CD14-positive monocyte (primary cell): ENCODE measurements around the gene NDUFAF4. TPM values are rescaled to one million over a fixed set of nuclear protein-coding genes. Genes with fewer than 3 reads are reported as not detected.

Experiments
- DNase-seq, 3 donors: peaks; one replicate each; pipeline ENCODE4 v3.0.0-alpha.2; 2011 to 2022
- H2AFZ ChIP-seq: 2 replicates; pipeline ENCODE4 v1.6.0; 2012; ENCODE audit warnings: mild to moderate bottlenecking, low read depth, low read length, inconsistent platforms; ENCODE audit not compliant: insufficient read depth, poor library complexity, severe bottlenecking
- H3K27ac ChIP-seq, 2 donors: 1 replicate in 1 of 2; 2 replicates in 1 of 2; pipeline ENCODE4 v1.5.1; 2012 to 2013; ENCODE audit warnings: low read length in 2 of 2, control low read depth in 1 of 2, inconsistent platforms in 1 of 2, low read depth in 1 of 2, mild to moderate bottlenecking in 1 of 2
- H3K27me3 ChIP-seq, 2 donors: one replicate each; pipeline versions ENCODE4 v1.6.0 to v1.6.1; 2011 to 2013; ENCODE audit warnings: low read length in 2 of 2; ENCODE audit not compliant: control insufficient read depth in 2 of 2, insufficient read depth in 2 of 2
- H3K36me3 ChIP-seq, 2 donors: replicated peaks in 1 of 2; 1 replicate in 1 of 2; 2 replicates in 1 of 2; pipeline versions ENCODE4 v1.5.1 to v1.6.1; 2012 to 2013; ENCODE audit warnings: low read length in 2 of 2, control low read depth in 1 of 2, inconsistent platforms in 1 of 2, mild to moderate bottlenecking in 1 of 2; ENCODE audit not compliant: insufficient read depth in 2 of 2, control insufficient read depth in 1 of 2
- H3K4me1 ChIP-seq, 2 donors: 1 replicate in 1 of 2; 2 replicates in 1 of 2; pipeline versions ENCODE4 v1.5.1 to v1.6.1; 2012 to 2013; ENCODE audit warnings: low read length in 2 of 2, control low read depth in 1 of 2, inconsistent platforms in 1 of 2, mild to moderate bottlenecking in 1 of 2, moderate library complexity in 1 of 2; ENCODE audit not compliant: insufficient read depth in 2 of 2, control insufficient read depth in 1 of 2
- H3K4me2 ChIP-seq: replicated peaks from 2 replicates; pipeline ENCODE3; 2012; ENCODE audit warnings: low read length, moderate library complexity, mild to moderate bottlenecking; ENCODE audit not compliant: poor library complexity, severe bottlenecking; ENCODE audit errors: extremely low read depth
- H3K4me3 ChIP-seq, 3 experiments: fragments of 200-600 bp in 1 of 3; sonication (generic) in 1 of 3; replicated peaks in 1 of 3; 1 replicate in 2 of 3; 2 replicates in 1 of 3; pipeline ENCODE4 v1.5.1; 2011 to 2013; ENCODE audit warnings: low read length in 3 of 3, mild to moderate bottlenecking in 3 of 3, control low read depth in 2 of 3, low read depth in 2 of 3, inconsistent platforms in 1 of 3, moderate library complexity in 1 of 3
- H3K79me2 ChIP-seq: 2 replicates; pipeline ENCODE4 v1.6.0; 2012; ENCODE audit warnings: mild to moderate bottlenecking, control low read depth, inconsistent platforms, low read length, moderate library complexity; ENCODE audit not compliant: insufficient read depth
- H3K9ac ChIP-seq: 2 replicates; pipeline ENCODE4 v1.6.0; 2017; ENCODE audit warnings: low read length, mild to moderate bottlenecking; ENCODE audit not compliant: insufficient read depth, poor library complexity, severe bottlenecking
- H3K9me3 ChIP-seq, 2 donors: replicated peaks in 1 of 2; 1 replicate in 1 of 2; 2 replicates in 1 of 2; pipeline versions ENCODE4 v1.5.1 to v1.6.1; 2012 to 2013; ENCODE audit warnings: low read length in 2 of 2, control low read depth in 1 of 2; ENCODE audit not compliant: control insufficient read depth in 1 of 2, insufficient read depth in 1 of 2
- H4K20me1 ChIP-seq: 2 replicates; pipeline ENCODE4 v1.6.0; 2012; ENCODE audit warnings: mild to moderate bottlenecking, low read length, control low read depth, moderate library complexity; ENCODE audit not compliant: insufficient read depth
- H3K27ac Mint-ChIP-seq, 7 donors: one replicate each; pipeline ENCODE4 v1.8.0; 2020; ENCODE audit warnings: mild to moderate bottlenecking in 7 of 7, mixed read lengths in 7 of 7, moderate library complexity in 6 of 7, inconsistent platforms in 2 of 7
- H3K27me3 Mint-ChIP-seq, 3 donors: one replicate each; pipeline ENCODE4 v1.8.0; 2021 to 2022; ENCODE audit warnings: low read depth in 3 of 3, mild to moderate bottlenecking in 3 of 3, mixed read lengths in 3 of 3, moderate library complexity in 3 of 3, inconsistent platforms in 1 of 3
- H3K36me3 Mint-ChIP-seq, 2 donors: one replicate each; pipeline ENCODE4 v1.8.0; 2020; ENCODE audit warnings: mixed read lengths in 2 of 2, inconsistent platforms in 1 of 2, mild to moderate bottlenecking in 1 of 2
- H3K4me1 Mint-ChIP-seq: one replicate; pipeline ENCODE4 v1.8.0; 2020; ENCODE audit warnings: mild to moderate bottlenecking, mixed read lengths
- H3K4me3 Mint-ChIP-seq, 2 donors: one replicate each; pipeline ENCODE4 v1.8.0; 2020; ENCODE audit warnings: mild to moderate bottlenecking in 2 of 2, mixed read lengths in 2 of 2, moderate library complexity in 1 of 2
- H3K9me3 Mint-ChIP-seq, 7 donors: one replicate each; pipeline ENCODE4 v1.8.0; 2020 to 2022; ENCODE audit warnings: mixed read lengths in 7 of 7, mild to moderate bottlenecking in 6 of 7, moderate library complexity in 6 of 7, inconsistent platforms in 2 of 7
- CTCF ChIP-seq: fragments of 200-600 bp; IDR thresholded peaks from one replicate; pipeline ENCODE4 v1.8.0; 2022; ENCODE audit warnings: antibody characterized with exemption, mild to moderate bottlenecking
- WGBS: methylation state at CpG from one replicate; pipeline ENCODE4 v1.1.5; 2013; ENCODE audit warnings: missing lambda C conversion rate; ENCODE audit not compliant: insufficient coverage; 5-methylcytosine and 5-hydroxymethylcytosine counted together
- intact Hi-C, 2 donors: fragments of 100-400 bp; cut with micrococcal nuclease; formaldehyde crosslinking; loops; one replicate each; pipeline versions ENCODE4 v1.15.0 to v1.15.1; 2023
- polyA plus RNA-seq, 3 donors: library from polyadenylated mRNA; depleted of rRNA in 1 of 3; unstranded in 2 of 3; stranded (reverse) in 1 of 3; fragments of 300-500 nt in 2 of 3; fragments of >200 nt in 1 of 3; fragmentation: Illumina TruSeq in 2 of 3; gene quantifications; 1 replicate in 2 of 3; 2 replicates in 1 of 3; pipeline ENCODE4 v1.2.3, GENCODE V29; 2012 to 2021

The NDUFAF4 gene
- polyA plus RNA-seq, 3 donors = 7.6 to 17.5 (median 14.9) TPM

GRCh38 chr6:96926425-96926824, 28.7 kb upstream of the NDUFAF4 start:
- DNase-seq = no peak
- no peaks in the 10 kb centered on the region for H3K9me3 ChIP-seq
- Mint-ChIP-seq H3K27ac (no peak overlapping the region), H3K4me1 (peaks cover 12% of the 10 kb centered on the region), H3K9me3 (peaks cover 0 to 6% (median 0%) of the 10 kb centered on the region in 7 donors), H3K36me3 (no peaks in the 10 kb centered on the region), H3K27me3 (peaks cover 32 to 59% (median 46%) of the 10 kb centered on the region in 3 donors), H3K4me3 (no peak overlapping the region)
- no peak overlapping the region for H2AFZ ChIP-seq
- no peak overlapping the region for H3K9ac ChIP-seq
- no peak overlapping the region for H3K27ac ChIP-seq
- H4K20me1 ChIP-seq = no peaks in the 10 kb centered on the region
- TF ChIP-seq CTCF = no peak
- intact Hi-C loops = no loop called here
- H3K4me3 ChIP-seq = no peak overlapping the region
- peaks cover 42 to 53% of the 10 kb centered on the region in 2 donors for H3K27me3 ChIP-seq
- no peak overlapping the region for H3K4me2 ChIP-seq
- H3K79me2 ChIP-seq = no peaks in the 10 kb centered on the region
- peaks cover 9 to 12% of the 10 kb centered on the region in 2 donors for H3K4me1 ChIP-seq
- no peaks in the 10 kb centered on the region for H3K36me3 ChIP-seq
- no CpG with 5 or more reads among the region's 3 CpGs for WGBS

GRCh38 chr6:96925290-96925687, 27.6 kb upstream of the NDUFAF4 start:
- peaks cover 12% of the 10 kb centered on the region for H3K4me1 Mint-ChIP-seq
- H3K4me3 Mint-ChIP-seq = peak overlapping the region; percentile 95 to 99
- Histone ChIP-seq H4K20me1 (no peaks in the 10 kb centered on the region), H3K27ac (no peak overlapping the region), H3K9me3 (no peaks in the 10 kb centered on the region), H3K9ac (no peak overlapping the region), H2AFZ (peak overlapping the region; percentile 86), H3K4me2 (peak overlapping the region; percentile 88), H3K27me3 (peaks cover 42 to 53% of the 10 kb centered on the region in 2 donors), H3K36me3 (no peaks in the 10 kb centered on the region), H3K79me2 (no peaks in the 10 kb centered on the region), H3K4me3 (peak overlapping the region in 2 of 3 experiments; percentile 80 to 83), H3K4me1 (peaks cover 9 to 12% of the 10 kb centered on the region in 2 donors)
- intact Hi-C loops = no loop called here
- peaks cover 0 to 6% (median 0%) of the 10 kb centered on the region in 7 donors for H3K9me3 Mint-ChIP-seq
- no peak for TF ChIP-seq CTCF
- no CpG with 5 or more reads among the region's 8 CpGs for WGBS
- no peak overlapping the region for H3K27ac Mint-ChIP-seq
- no peaks in the 10 kb centered on the region for H3K36me3 Mint-ChIP-seq
- DNase-seq = no peak
- H3K27me3 Mint-ChIP-seq = peaks cover 32 to 61% (median 41%) of the 10 kb centered on the region in 3 donors
